RWPE2 (cell line): ENCODE results near the gene CARD10.

ENCODE experiments used
- ATAC-seq: fragments of 200-7000 bp; cut with Tn5 transposase; 3 replicates; pipeline ENCODE4 v1.9.1; 2021; ENCODE audit warnings: low read depth
- DNase-seq: peaks from one replicate; pipeline ENCODE4 v3.0.0-alpha.2; 2020; ENCODE audit warnings: low spot score
- H3K27ac ChIP-seq: fragments of 450-650 bp; 2 replicates; pipeline ENCODE4 v1.5.1; 2017; ENCODE audit warnings: mild to moderate bottlenecking; ENCODE audit not compliant: poor library complexity, severe bottlenecking
- H3K27me3 ChIP-seq: fragments of 250-450 bp; sonication (Bioruptor Pico); 2 replicates; pipeline ENCODE4 v1.5.1; 2021; ENCODE audit warnings: mild to moderate bottlenecking, moderate library complexity; ENCODE audit not compliant: insufficient read depth, poor library complexity, severe bottlenecking
- H3K36me3 ChIP-seq: fragments of 250-450 bp; sonication (Bioruptor Pico); 2 replicates; pipeline ENCODE4 v1.5.1; 2020; ENCODE audit warnings: low read depth, mild to moderate bottlenecking, moderate library complexity
- H3K4me1 ChIP-seq: fragments of 250-450 bp; sonication (Bioruptor Pico); 2 replicates; pipeline ENCODE4 v1.5.1; 2021; ENCODE audit warnings: mild to moderate bottlenecking, moderate library complexity; ENCODE audit not compliant: insufficient read depth, poor library complexity, severe bottlenecking
- H3K4me3 ChIP-seq: fragments of 250-450 bp; sonication (Bioruptor Pico); 2 replicates; pipeline ENCODE4 v1.5.1; 2021; ENCODE audit warnings: mild to moderate bottlenecking, moderate library complexity; ENCODE audit not compliant: severe bottlenecking
- H3K9me3 ChIP-seq: fragments of 250-450 bp; sonication (Bioruptor Pico); 2 replicates; pipeline ENCODE4 v1.5.1; 2021; ENCODE audit warnings: mild to moderate bottlenecking, moderate library complexity; ENCODE audit not compliant: severe bottlenecking
- CTCF ChIP-seq: fragments of 450-650 bp; IDR thresholded peaks from one replicate; pipeline ENCODE4 v1.5.1; 2017; ENCODE audit warnings: mild to moderate bottlenecking, moderate library complexity; ENCODE audit not compliant: poor library complexity, severe bottlenecking

Gene CARD10

GRCh38 chr22:37462436-37462835 is 56.8 kb downstream of the CARD10 start:
- no peak for DNase-seq
- no peaks in the 10 kb centered on the region for H3K4me1 ChIP-seq
- no peak for ATAC-seq
- H3K9me3 ChIP-seq: no peaks in the 10 kb centered on the region
- no peaks in the 10 kb centered on the region for H3K36me3 ChIP-seq
- no peak for TF ChIP-seq CTCF
- H3K27ac ChIP-seq: no peak overlapping the region
- no peaks in the 10 kb centered on the region for H3K27me3 ChIP-seq
- H3K4me3 ChIP-seq: no peak overlapping the region

GRCh38 chr22:37461961-37462360 is 57.3 kb downstream of the CARD10 start:
- Histone ChIP-seq H3K4me3 (no peak overlapping the region), H3K36me3 (no peaks in the 10 kb centered on the region), H3K27ac (no peak overlapping the region), H3K27me3 (no peaks in the 10 kb centered on the region), H3K9me3 (no peaks in the 10 kb centered on the region), H3K4me1 (no peaks in the 10 kb centered on the region)
- DNase-seq (no peak), ATAC-seq (no peak)
- TF ChIP-seq CTCF: no peak

GRCh38 chr22:37460684-37461083 is 58.5 kb downstream of the CARD10 start:
- peaks cover 3% of the 10 kb centered on the region for H3K4me1 ChIP-seq
- no peaks in the 10 kb centered on the region for H3K36me3 ChIP-seq
- H3K27ac ChIP-seq: no peak overlapping the region
- TF ChIP-seq CTCF: no peak
- DNase-seq (no peak), ATAC-seq (no peak)
- no peaks in the 10 kb centered on the region for H3K9me3 ChIP-seq
- no peaks in the 10 kb centered on the region for H3K27me3 ChIP-seq
- H3K4me3 ChIP-seq: no peak overlapping the region

- Histone ChIP-seq H3K4me1 (peaks cover 15% of the 10 kb centered on the region), H3K9me3 (no peaks in the 10 kb centered on the region), H3K27ac (no peak overlapping the region), H3K27me3 (no peaks in the 10 kb centered on the region), H3K36me3 (no peaks in the 10 kb centered on the region), H3K4me3 (no peak overlapping the region)
- TF ChIP-seq CTCF: no peak
- no peak for DNase-seq
- ATAC-seq: no peak
These were observed 60.0 kb downstream of the CARD10 start for GRCh38 chr22:37459206-37459605.

- Histone ChIP-seq H3K9me3 (no peaks in the 10 kb centered on the region), H3K4me1 (peaks cover 15% of the 10 kb centered on the region), H3K27me3 (no peaks in the 10 kb centered on the region), H3K27ac (peak overlapping the region; percentile 79), H3K36me3 (no peaks in the 10 kb centered on the region), H3K4me3 (no peak overlapping the region)
- peak; percentile 94 for TF ChIP-seq CTCF
- ATAC-seq (peak; percentile 86), DNase-seq (no peak)
These were observed 61.9 kb downstream of the CARD10 start for GRCh38 chr22:37457093-37457893.
